ENCODE data around the gene MED27. TPM values are rescaled to one million over a fixed set of nuclear protein-coding genes. Genes with fewer than 3 reads are reported as not detected.

Gene MED27
- total and polyA plus RNA-seq, 2 of the 8 experiments (the other 6 are each of a cell fraction or from before 2014, with no cell fraction given) = 29.9 to 56.5 TPM

- H3K9ac ChIP-seq (replicated peaks in 1 of 4; ENCODE audit: extremely low read depth in 1 of 4, low read depth in 3 of 4, low read length in 3 of 4) = no peak overlapping the region
- H2BK120ac ChIP-seq (replicated peaks; ENCODE audit: low read depth, low read length) = no peak overlapping the region
- no peak overlapping the region for H4K8ac ChIP-seq (ENCODE audit: extremely low read depth, insufficient read depth, low read length)
- H3K23me2 ChIP-seq (ENCODE audit: low read depth, low read length) = no peaks in the 10 kb centered on the region
- FAIRE-seq (no peak), DNase-seq (ENCODE audit: low read depth in 1 of 2, low spot score in 2 of 2) (no peak)
- POLR2A ChIA-PET (ENCODE audit: partially characterized antibody) = interaction anchor here (1.3 to 2.0 kb wide), 2 partner anchors 8 to 12 kb away, joined by 4 read pairs; no protein-coding TSS in a partner anchor
- H4K91ac ChIP-seq (replicated peaks; ENCODE audit: insufficient read length, low read length) = no peak overlapping the region
- H2BK15ac ChIP-seq (ENCODE audit: low read length) = no peak overlapping the region
- no peak overlapping the region for H2BK12ac ChIP-seq (ENCODE audit: low read depth, low read length)
- 88% methylated on average over 8 of the region's 8 CpGs; no CpG with 5 or more reads in 1 of the 2 experiments for WGBS, 2 experiments (ENCODE audit: extremely low coverage in 1 of 2, insufficient coverage in 1 of 2, insufficient read length in 1 of 2, insufficient replicate concordance in 2 of 2, low coverage in 1 of 2, low lambda C conversion rate in 2 of 2, missing lambda C conversion rate in 1 of 2)
- H3K27ac ChIP-seq (ENCODE audit: low read depth, low read length) = no peak overlapping the region
- CTCF ChIA-PET (ENCODE audit: partially characterized antibody) = interaction anchor here (0.6 to 2.6 kb wide), 10 partner anchors 12 to 405 kb away, joined by 3 to 20 read pairs (median 4); no protein-coding TSS in a partner anchor
- H2AK5ac ChIP-seq (ENCODE audit: low read depth, low read length) = no peak overlapping the region
- no peak overlapping the region for H3K4me2 ChIP-seq (ENCODE audit: insufficient read depth in 1 of 2, low read depth in 2 of 2, low read length in 2 of 2)
- H4K20me1 ChIP-seq (replicated peaks in 1 of 2; ENCODE audit: control insufficient read depth in 1 of 2, insufficient read depth in 2 of 2, low read length in 2 of 2) = no peaks in the 10 kb centered on the region
- H3K9me3 ChIP-seq (ENCODE audit: insufficient read depth in 2 of 2, low read depth in 1 of 2, low read length in 1 of 2) = no peaks in the 10 kb centered on the region
- no peaks in the 10 kb centered on the region for H3K79me1 ChIP-seq (ENCODE audit: low read depth, low read length)
- no peak overlapping the region for H3K14ac ChIP-seq (ENCODE audit: insufficient read length)
- no peak overlapping the region for H2BK5ac ChIP-seq (ENCODE audit: low read depth, low read length)
- TF ChIP-seq CEBPB (IDR thresholded peaks at IDR 0.05; ENCODE audit: low read depth, low read length) (no peak), SIX5 (IDR thresholded peaks at IDR 0.05; ENCODE audit: low read depth, low read length) (no peak), TAF7 (optimal IDR thresholded peaks at IDR 0.05; ENCODE audit: borderline replicate concordance, low read depth, low read length) (no peak)
- no peak overlapping the region for H2AFZ ChIP-seq (ENCODE audit: low read length)
- H3K36me3 ChIP-seq (ENCODE audit: control insufficient read depth in 2 of 4, insufficient read depth in 4 of 4, low read length in 3 of 4) = no peaks in the 10 kb centered on the region
- H4K5ac ChIP-seq (ENCODE audit: insufficient read length, low read depth, low read length) = no peak overlapping the region
- no peak overlapping the region for H2BK20ac ChIP-seq (ENCODE audit: low read length)
- no peak overlapping the region for H3K4me3 ChIP-seq (ENCODE audit: extremely low read depth in 1 of 4, insufficient read depth in 2 of 4, low read depth in 3 of 4, low read length in 4 of 4)
- no peak overlapping the region for H3K4ac ChIP-seq (replicated peaks; ENCODE audit: insufficient read length, low read depth, low read length)
- no peak overlapping the region for H3K18ac ChIP-seq (ENCODE audit: extremely low read depth, low read length)
- no peak overlapping the region for H3K56ac ChIP-seq (replicated peaks; ENCODE audit: insufficient read length, low read depth, low read length)
- H3K27me3 ChIP-seq (replicated peaks in 1 of 4; ENCODE audit: control insufficient read depth in 3 of 4, extremely low read depth in 1 of 4, insufficient read depth in 3 of 4, low read length in 3 of 4) = no peaks in the 10 kb centered on the region
- H3K4me1 ChIP-seq (replicated peaks in 1 of 4; ENCODE audit: control insufficient read depth in 3 of 4, insufficient read depth in 4 of 4, low read length in 3 of 4) = peaks cover 0 to 10% (median 7%) of the 10 kb centered on the region in 4 experiments; a peak in 3 of 7 replicates
- H3K79me2 ChIP-seq (ENCODE audit: control insufficient read depth in 1 of 2, insufficient read depth in 2 of 2, low read length in 2 of 2) = no peaks in the 10 kb centered on the region
- no peak overlapping the region for H3K23ac ChIP-seq (ENCODE audit: insufficient read length)
Observed at GRCh38 chr9:131854334-131854733, 225.3 kb downstream of the MED27 start.
